Measurements from ENCODE around the gene NELL1. TPM values are rescaled to one million over a fixed set of nuclear protein-coding genes. Genes with fewer than 3 reads are reported as not detected.

The NELL1 gene
- total and polyA plus RNA-seq, 10 donors, result 0.20 TPM; not detected in 9

DNA sequence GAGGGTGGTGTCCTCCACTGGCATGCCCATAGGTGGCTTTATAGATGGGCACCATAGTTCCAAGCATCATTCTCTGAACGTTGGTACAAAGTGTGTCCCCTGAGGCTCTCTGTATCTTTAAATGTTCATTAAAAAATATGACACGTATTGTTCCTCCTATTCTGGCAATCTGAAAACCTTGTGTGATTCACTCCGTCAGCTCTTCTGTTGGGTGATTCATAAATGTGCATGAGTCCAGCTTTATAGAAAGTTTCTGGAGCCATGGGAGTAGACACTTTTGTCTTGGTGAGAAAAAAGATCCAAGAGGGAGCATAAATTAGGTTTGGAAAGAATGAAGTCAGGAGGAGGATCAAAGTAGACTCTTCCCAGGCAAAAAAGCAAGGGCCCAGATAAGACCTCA is 728.8 kb downstream of the NELL1 start:
- 78 to 88% (median 83%) methylated on average over 3 of the region's 3 CpGs for WGBS, 5 donors
- DNase-seq, result no peak
- Histone ChIP-seq H3K4me3 (no peak overlapping the region), H3K36me3 (no peaks in the 10 kb centered on the region), H3K27ac (no peak overlapping the region), H3K4me1 (no peaks in the 10 kb centered on the region), H3K27me3 (replicated peaks in 1 of 7) (no peaks in the 10 kb centered on the region), H3K9me3 (peaks cover 0 to 4% (median 0%) of the 10 kb centered on the region in 8 donors)
- intact Hi-C loops (cut with DNase I; ENCODE audit: low total_unique reads), result no loop called here
- TF ChIP-seq POLR2A (IDR thresholded peaks at IDR 0.05) (no peak), CTCF (IDR thresholded peaks at IDR 0.05 in 8 of 11, conservative IDR thresholded peaks at IDR 0.05 in 3 of 11) (no peak), POLR2AphosphoS5 (IDR thresholded peaks at IDR 0.05) (no peak)

DNA sequence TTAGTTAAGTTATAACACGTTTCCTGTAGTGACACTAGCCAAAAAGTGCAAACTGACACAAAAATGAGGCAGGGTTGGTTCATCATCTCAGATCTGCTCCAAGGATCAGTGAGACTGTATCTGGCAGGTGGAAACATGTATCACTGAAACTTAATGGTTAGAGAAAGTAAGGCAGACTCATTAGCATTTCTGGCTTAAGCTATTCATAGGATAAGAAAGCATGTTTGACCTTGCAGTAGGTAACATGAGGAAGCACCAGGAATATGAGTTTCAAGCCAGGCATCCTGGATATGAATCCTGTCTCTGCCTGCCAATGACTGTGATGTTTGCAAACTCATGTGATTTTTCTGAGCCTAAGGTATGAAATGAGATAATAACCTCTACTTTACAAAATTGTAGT is 732.1 kb downstream of the NELL1 start:
- Histone ChIP-seq H3K36me3 (no peaks in the 10 kb centered on the region), H3K27ac (no peak overlapping the region), H3K9me3 (no peaks in the 10 kb centered on the region), H3K4me1 (no peaks in the 10 kb centered on the region), H3K4me3 (no peak overlapping the region), H3K27me3 (replicated peaks in 1 of 7) (no peaks in the 10 kb centered on the region)
- intact Hi-C loops (cut with DNase I; ENCODE audit: low total_unique reads), result no loop called here
- TF ChIP-seq CTCF (IDR thresholded peaks at IDR 0.05 in 8 of 11, conservative IDR thresholded peaks at IDR 0.05 in 3 of 11) (no peak), POLR2A (IDR thresholded peaks at IDR 0.05) (no peak), POLR2AphosphoS5 (IDR thresholded peaks at IDR 0.05) (no peak)
- 41 to 57% (median 51%) methylated on average over 1 of the region's 1 CpG for WGBS, 5 donors
- no peak for DNase-seq

GRCh38 chr11:21402274-21402673 is 732.9 kb downstream of the NELL1 start:
- no peaks in the 10 kb centered on the region for H3K27me3 ChIP-seq (replicated peaks in 1 of 7)
- intact Hi-C loops (cut with DNase I; ENCODE audit: low total_unique reads), result no loop called here
- TF ChIP-seq POLR2A (IDR thresholded peaks at IDR 0.05) (no peak), CTCF (IDR thresholded peaks at IDR 0.05 in 8 of 11, conservative IDR thresholded peaks at IDR 0.05 in 3 of 11) (no peak), POLR2AphosphoS5 (IDR thresholded peaks at IDR 0.05) (no peak)
- H3K9me3 ChIP-seq, result no peaks in the 10 kb centered on the region
- no peaks in the 10 kb centered on the region for H3K4me1 ChIP-seq
- H3K4me3 ChIP-seq, result no peak overlapping the region
- no peak overlapping the region for H3K27ac ChIP-seq
- DNase-seq, result no peak
- 67 to 88% (median 77%) methylated on average over 1 of the region's 1 CpG for WGBS, 5 donors
- no peaks in the 10 kb centered on the region for H3K36me3 ChIP-seq

DNA sequence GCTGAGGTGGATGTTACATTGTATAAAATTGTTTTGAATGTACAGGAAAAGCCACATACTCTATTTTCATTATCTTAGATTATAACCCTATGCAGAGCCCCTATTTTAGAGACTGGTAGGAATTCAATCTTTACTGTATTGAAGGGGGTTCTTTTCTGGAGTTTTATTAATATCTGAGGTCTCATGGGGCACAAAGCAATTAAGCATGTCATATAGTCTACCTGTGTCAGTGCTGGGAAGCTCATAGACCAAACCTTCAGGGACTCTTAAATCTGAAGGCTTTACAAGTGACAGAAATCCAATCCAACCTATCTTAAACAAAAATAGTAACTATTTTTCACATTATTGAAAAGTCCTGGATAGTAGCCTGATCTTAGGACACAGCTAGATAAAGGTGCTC is 733.7 kb downstream of the NELL1 start:
- H3K9me3 ChIP-seq, result peaks cover 0 to 2% (median 0%) of the 10 kb centered on the region in 8 donors
- H3K27ac ChIP-seq, result no peak overlapping the region
- H3K36me3 ChIP-seq, result no peaks in the 10 kb centered on the region
- H3K4me3 ChIP-seq, result no peak overlapping the region
- no peaks in the 10 kb centered on the region for H3K27me3 ChIP-seq (replicated peaks in 1 of 7)
- H3K4me1 ChIP-seq, result no peaks in the 10 kb centered on the region
- TF ChIP-seq POLR2A (IDR thresholded peaks at IDR 0.05) (no peak), POLR2AphosphoS5 (IDR thresholded peaks at IDR 0.05) (no peak), CTCF (IDR thresholded peaks at IDR 0.05 in 8 of 11, conservative IDR thresholded peaks at IDR 0.05 in 3 of 11) (no peak)
- intact Hi-C loops (cut with DNase I; ENCODE audit: low total_unique reads), result no loop called here
- no peak for DNase-seq

Measured in spleen (tissue), 11 donors.